H9 (cell line): ENCODE data around the gene KLHDC8A. TPM values are rescaled to one million over a fixed set of nuclear protein-coding genes. Genes with fewer than 3 reads are reported as not detected.

Experiments used
- DNase-seq: peaks from one replicate; pipeline ENCODE4 v3.0.0-alpha.2; 2017
- H2AFZ ChIP-seq: one replicate; pipeline ENCODE4 v1.6.1; 2013; ENCODE audit warnings: mild to moderate bottlenecking, low read length, control low read depth, moderate library complexity
- H2AK5ac ChIP-seq: 2 replicates; pipeline ENCODE4 v1.6.1; 2013; ENCODE audit warnings: low read length, control low read depth, mixed read lengths; ENCODE audit not compliant: insufficient read length
- H2BK120ac ChIP-seq: one replicate; pipeline ENCODE4 v1.6.1; 2013; ENCODE audit warnings: low read depth, mild to moderate bottlenecking, low read length, control low read depth, inconsistent platforms; ENCODE audit not compliant: poor library complexity, severe bottlenecking
- H2BK12ac ChIP-seq: 2 replicates; pipeline ENCODE4 v1.6.1; 2013; ENCODE audit warnings: low read length, control low read depth, mixed read lengths, low read depth; ENCODE audit not compliant: insufficient read length
- H2BK15ac ChIP-seq: 2 replicates; pipeline ENCODE4 v1.6.1; 2013; ENCODE audit warnings: low read depth, low read length, control low read depth
- H2BK20ac ChIP-seq: one replicate; pipeline ENCODE4 v1.6.1; 2013; ENCODE audit warnings: low read depth, mild to moderate bottlenecking, low read length, control low read depth, inconsistent platforms; ENCODE audit not compliant: poor library complexity, severe bottlenecking
- H2BK5ac ChIP-seq: 2 replicates; pipeline ENCODE4 v1.6.1; 2013; ENCODE audit warnings: low read length, control low read depth, mixed read lengths; ENCODE audit not compliant: insufficient read length
- H3K14ac ChIP-seq: 2 replicates; pipeline ENCODE4 v1.6.1; 2013; ENCODE audit warnings: low read length, control low read depth; ENCODE audit not compliant: insufficient read depth
- H3K18ac ChIP-seq: 2 replicates; pipeline ENCODE4 v1.6.1; 2013; ENCODE audit warnings: low read depth, mild to moderate bottlenecking, mixed read lengths, low read length, control low read depth; ENCODE audit not compliant: insufficient read length
- H3K23ac ChIP-seq: 2 replicates; pipeline ENCODE4 v1.6.1; 2013; ENCODE audit warnings: low read length, control low read depth, mixed read lengths, low read depth; ENCODE audit not compliant: insufficient read length
- H3K23me2 ChIP-seq: 2 replicates; pipeline ENCODE4 v1.6.1; 2013; ENCODE audit warnings: low read depth, mild to moderate bottlenecking, mixed read lengths, low read length, control low read depth; ENCODE audit not compliant: insufficient read length, poor library complexity, severe bottlenecking
- H3K27ac ChIP-seq: 2 replicates; pipeline ENCODE4 v1.5.1; 2013; ENCODE audit warnings: low read length, control low read depth, mixed read lengths, low read depth; ENCODE audit not compliant: insufficient read length
- H3K27me3 ChIP-seq: 2 replicates; pipeline ENCODE4 v1.6.1; 2013; ENCODE audit warnings: low read length, control low read depth, inconsistent platforms; ENCODE audit not compliant: insufficient read depth
- H3K4ac ChIP-seq: 2 replicates; pipeline ENCODE4 v1.6.1; 2013; ENCODE audit warnings: low read depth, mild to moderate bottlenecking, control low read depth, inconsistent platforms, low read length, moderate library complexity
- H3K4me1 ChIP-seq: 2 replicates; pipeline ENCODE4 v1.6.1; 2013; ENCODE audit warnings: low read length, control low read depth, inconsistent platforms; ENCODE audit not compliant: insufficient read depth
- H3K4me2 ChIP-seq: 2 replicates; pipeline ENCODE4 v1.6.1; 2013; ENCODE audit warnings: low read length, control low read depth, mixed read lengths; ENCODE audit not compliant: insufficient read length, insufficient read depth
- H3K56ac ChIP-seq: 2 replicates; pipeline ENCODE4 v1.6.1; 2013; ENCODE audit warnings: low read depth, mild to moderate bottlenecking, mixed read lengths, low read length, control low read depth; ENCODE audit not compliant: insufficient read length
- H3K79me1 ChIP-seq: 2 replicates; pipeline ENCODE4 v1.6.1; 2013; ENCODE audit warnings: low read depth, mild to moderate bottlenecking, moderate library complexity, low read length, control low read depth, inconsistent platforms; ENCODE audit not compliant: insufficient read depth, poor library complexity, severe bottlenecking
- H3K79me2 ChIP-seq: 2 replicates; pipeline ENCODE4 v1.6.1; 2013; ENCODE audit warnings: low read length, control low read depth, inconsistent platforms; ENCODE audit not compliant: insufficient read depth
- H3K9ac ChIP-seq: 2 replicates; pipeline ENCODE4 v1.6.1; 2013; ENCODE audit warnings: low read length, control low read depth, mixed read lengths; ENCODE audit not compliant: insufficient read length; ENCODE audit errors: extremely low read depth
- H3K9me3 ChIP-seq: one replicate; pipeline ENCODE4 v1.6.1; 2013; ENCODE audit warnings: low read depth, low read length, inconsistent platforms; ENCODE audit not compliant: control insufficient read depth
- H3T11ph ChIP-seq: one replicate; pipeline ENCODE4 v1.6.1; 2013; ENCODE audit warnings: mild to moderate bottlenecking, low read length, control low read depth, inconsistent platforms
- H4K20me1 ChIP-seq: one replicate; pipeline ENCODE4 v1.6.1; 2013; ENCODE audit not compliant: control insufficient read depth, insufficient read length, insufficient read depth
- H4K5ac ChIP-seq: 2 replicates; pipeline ENCODE4 v1.6.1; 2013; ENCODE audit warnings: low read depth, mild to moderate bottlenecking, mixed read lengths, low read length, control low read depth; ENCODE audit not compliant: insufficient read length
- H4K8ac ChIP-seq: replicated peaks from 2 replicates; pipeline ENCODE4 v1.6.1; 2013; ENCODE audit warnings: low read length, control low read depth, mixed read lengths, low read depth; ENCODE audit not compliant: insufficient read length
- H4K91ac ChIP-seq: 2 replicates; pipeline ENCODE4 v1.6.1; 2013; ENCODE audit warnings: low read depth, mild to moderate bottlenecking, moderate library complexity, mixed read lengths, low read length, control low read depth; ENCODE audit not compliant: insufficient read length
- H3K27ac Mint-ChIP-seq, 3 experiments: 2 replicates in 2 of 3; 3 replicates in 1 of 3; pipeline ENCODE4 v1.8.0; 2020 to 2021; ENCODE audit warnings: mixed read lengths in 3 of 3, mild to moderate bottlenecking in 1 of 3, moderate library complexity in 1 of 3
- H3K27me3 Mint-ChIP-seq: 2 replicates; pipeline ENCODE4 v1.8.0; 2021; ENCODE audit warnings: low read depth, mild to moderate bottlenecking, moderate library complexity, mixed read lengths
- H3K36me3 Mint-ChIP-seq, 3 experiments: 2 replicates in 2 of 3; 3 replicates in 1 of 3; pipeline ENCODE4 v1.8.0; 2020 to 2021; ENCODE audit warnings: low read depth in 3 of 3, mixed read lengths in 3 of 3; ENCODE audit not compliant: insufficient read depth in 1 of 3
- H3K4me1 Mint-ChIP-seq, 2 experiments: 2 replicates each; pipeline ENCODE4 v1.8.0; 2020; ENCODE audit warnings: mixed read lengths in 2 of 2
- H3K4me3 Mint-ChIP-seq, 2 experiments: 2 replicates in 1 of 2; 3 replicates in 1 of 2; pipeline ENCODE4 v1.8.0; 2020 to 2021; ENCODE audit warnings: mild to moderate bottlenecking in 2 of 2, mixed read lengths in 2 of 2, moderate library complexity in 1 of 2
- H3K9me3 Mint-ChIP-seq, 2 experiments: 2 replicates in 1 of 2; 3 replicates in 1 of 2; pipeline ENCODE4 v1.8.0; 2020; ENCODE audit warnings: mild to moderate bottlenecking in 2 of 2, mixed read lengths in 2 of 2, moderate library complexity in 1 of 2
- CTCF ChIP-seq: fragments of 200-600 bp; sonication (generic); conservative IDR thresholded peaks from 3 replicates; pipeline ENCODE4 v1.8.0; 2021; ENCODE audit warnings: antibody characterized with exemption, mild to moderate bottlenecking
- WGBS: extraction: QIAGEN DNeasy Blood & Tissue Kit; methylation state at CpG from one replicate; pipeline ENCODE4 v1.1.7; 2013; ENCODE audit warnings: missing lambda C conversion rate, low lambda C conversion rate, mixed read lengths; ENCODE audit not compliant: insufficient read length; ENCODE audit errors: extremely low coverage; 5-methylcytosine and 5-hydroxymethylcytosine counted together
- total RNA-seq: library from RNA; stranded (reverse); gene quantifications from 2 replicates; pipeline ENCODE4 v1.2.1, GENCODE V29; 2021

KLHDC8A gene
- total RNA-seq, 1 experiment from 2014 or later: 0.96 TPM

- no peak overlapping the region for H3K4ac ChIP-seq
- H4K5ac ChIP-seq: no peak overlapping the region
- H3K27me3 Mint-ChIP-seq: no peaks in the 10 kb centered on the region
- H3K4me3 Mint-ChIP-seq: no peak overlapping the region; a peak in 3 of 5 replicates
- no CpG with 5 or more reads among the region's 9 CpGs for WGBS
- no peak overlapping the region for H2BK5ac ChIP-seq
- no peaks in the 10 kb centered on the region for H4K20me1 ChIP-seq
- no peaks in the 10 kb centered on the region for H3K79me2 ChIP-seq
- H3K9me3 Mint-ChIP-seq: no peaks in the 10 kb centered on the region; a peak in 1 of 5 replicates
- no peaks in the 10 kb centered on the region for H3K27me3 ChIP-seq
- no peak for DNase-seq
- peaks cover 15% of the 10 kb centered on the region; the same call in 1 of the 2 replicates for H3K4me1 ChIP-seq
- H2BK120ac ChIP-seq: no peak overlapping the region
- no peak overlapping the region for H3K56ac ChIP-seq
- TF ChIP-seq CTCF: no peak
- H2BK20ac ChIP-seq: no peak overlapping the region
- no peak overlapping the region for H4K8ac ChIP-seq
- H3K23ac ChIP-seq: no peak overlapping the region
- H3K18ac ChIP-seq: no peak overlapping the region
- H3K4me2 ChIP-seq: no peak overlapping the region
- no peaks in the 10 kb centered on the region for H3K79me1 ChIP-seq
- H3T11ph ChIP-seq: no peak overlapping the region
- no peak overlapping the region for H3K9ac ChIP-seq
- H2BK15ac ChIP-seq: no peak overlapping the region
- H3K23me2 ChIP-seq: peaks cover 5% of the 10 kb centered on the region
- no peak overlapping the region for H2AFZ ChIP-seq
- peaks cover 14 to 28% (median 28%) of the 10 kb centered on the region in 3 experiments for H3K36me3 Mint-ChIP-seq
- peak overlapping the region; percentile 100 for H3K27ac Mint-ChIP-seq
- H3K9me3 ChIP-seq: no peaks in the 10 kb centered on the region
- H3K4me1 Mint-ChIP-seq: peaks cover 62 to 77% of the 10 kb centered on the region in 2 experiments
- H2BK12ac ChIP-seq: no peak overlapping the region
- no peak overlapping the region for H3K14ac ChIP-seq
- H3K27ac ChIP-seq: peak overlapping the region; percentile 99
- no peak overlapping the region for H2AK5ac ChIP-seq
- no peak overlapping the region for H4K91ac ChIP-seq
Measured at GRCh38 chr1:205300149-205300548, 56.6 kb downstream of the KLHDC8A start.
